ENCODE data around the gene LINGO4.

LINGO4 gene

GRCh38 chr1:151814426-151814825 lies 9.2 kb upstream of the LINGO4 start:
- no peak for DNase-seq
- ATAC-seq: no peak

DNA sequence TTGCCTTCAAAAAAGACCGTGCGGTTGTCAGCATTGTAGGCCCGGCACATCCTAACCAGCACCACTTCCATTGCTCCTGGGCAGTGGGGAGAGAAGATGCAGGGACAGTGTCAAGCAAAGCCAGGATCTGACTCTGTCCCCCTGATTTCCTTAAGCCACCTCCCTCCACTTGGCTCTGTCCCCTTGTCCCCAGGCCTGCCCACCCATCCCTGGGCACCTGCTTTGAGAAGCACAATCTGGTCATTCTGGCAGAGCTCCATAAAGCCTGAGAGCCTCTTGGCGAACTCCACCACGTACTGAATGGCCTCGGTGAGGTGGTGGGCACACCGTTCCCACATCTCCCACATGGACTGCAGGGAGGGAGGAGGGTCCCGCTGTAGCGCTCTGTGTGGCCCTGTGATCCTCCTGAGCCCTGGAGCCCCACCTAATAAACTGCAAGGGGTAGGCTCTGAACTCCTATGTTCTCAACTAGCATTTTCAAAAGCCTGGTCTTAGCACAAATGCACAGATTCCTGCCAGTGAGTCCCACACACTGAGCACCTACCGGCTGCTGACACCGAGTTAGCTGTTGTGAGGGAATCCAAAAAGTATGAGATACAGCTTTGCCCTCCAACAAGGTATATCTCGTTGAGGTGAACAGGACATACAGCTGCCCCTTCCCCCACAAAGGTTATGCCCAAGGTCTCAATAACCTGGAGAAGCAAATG lies 8.2 kb upstream of the LINGO4 start:
- DNase-seq (no peak), ATAC-seq (no peak)

- DNase-seq: no peak
- ATAC-seq: no peak
Measured at GRCh38 chr1:151811181-151811580, 6.0 kb upstream of the LINGO4 start.

GRCh38 chr1:151809985-151810556 lies 4.9 kb upstream of the LINGO4 start:
- no peak for ATAC-seq

DNA sequence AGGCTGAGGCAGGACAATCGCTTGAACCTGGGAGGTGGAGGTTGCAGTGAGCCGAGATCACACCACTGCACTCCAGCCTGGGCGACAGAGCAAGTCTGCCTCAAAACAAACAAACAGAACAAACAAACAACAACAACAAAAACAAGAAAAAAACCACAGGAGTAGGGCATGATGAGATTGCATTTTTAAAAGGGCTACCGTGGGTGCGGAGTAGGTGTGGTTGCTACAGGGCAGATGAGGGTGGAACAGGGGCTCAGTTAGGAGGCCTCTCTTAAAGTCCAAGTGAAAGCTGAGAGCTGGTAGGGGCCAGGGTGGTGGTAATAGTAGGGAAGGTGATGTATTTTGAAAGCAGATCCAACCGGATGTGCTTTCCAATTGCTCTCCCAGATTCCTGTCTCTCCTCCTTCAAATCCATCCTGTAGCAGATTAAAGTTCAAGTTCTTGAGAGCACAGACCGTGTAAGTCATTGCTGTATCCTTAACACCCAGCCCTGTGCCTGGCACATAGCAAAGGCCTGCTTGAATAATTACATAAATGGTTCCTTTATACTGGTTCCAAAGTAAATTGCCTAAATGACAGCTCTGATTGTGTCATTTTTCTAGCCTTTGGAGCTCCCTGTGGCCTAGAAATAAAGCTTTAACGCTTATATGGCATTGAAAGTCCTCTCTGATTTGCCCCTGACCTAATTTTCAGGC lies 4.2 kb upstream of the LINGO4 start:
- no peak for ATAC-seq
- DNase-seq: no peak

More at GRCh38 chr1:151809985-151810556, 4.9 kb upstream of the LINGO4 start:
- DNase-seq: no peak

DNA sequence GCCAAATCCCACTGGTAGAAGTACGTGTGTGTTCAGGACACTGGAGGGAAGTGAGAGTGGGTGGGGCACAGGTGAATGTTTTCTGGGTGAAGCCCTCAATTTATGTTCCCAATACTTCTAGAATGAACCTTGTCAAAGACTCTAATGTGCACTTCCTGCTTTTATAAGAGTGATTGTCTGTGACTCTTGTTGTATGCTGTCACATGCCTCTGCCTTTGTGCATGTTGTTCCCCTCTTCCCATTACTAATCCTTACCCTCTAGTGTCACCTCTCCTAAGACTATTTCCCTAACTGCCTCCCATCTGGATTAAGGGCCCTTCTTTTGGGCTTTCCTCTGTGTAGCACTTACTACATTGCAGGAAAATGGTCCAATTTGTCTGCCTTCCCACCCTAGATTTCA lies 2.5 kb upstream of the LINGO4 start:
- DNase-seq (no peak), ATAC-seq (no peak)

GRCh38 chr1:151807131-151807530 lies 1.9 kb upstream of the LINGO4 start:
- DNase-seq (no peak), ATAC-seq (no peak)

DNA sequence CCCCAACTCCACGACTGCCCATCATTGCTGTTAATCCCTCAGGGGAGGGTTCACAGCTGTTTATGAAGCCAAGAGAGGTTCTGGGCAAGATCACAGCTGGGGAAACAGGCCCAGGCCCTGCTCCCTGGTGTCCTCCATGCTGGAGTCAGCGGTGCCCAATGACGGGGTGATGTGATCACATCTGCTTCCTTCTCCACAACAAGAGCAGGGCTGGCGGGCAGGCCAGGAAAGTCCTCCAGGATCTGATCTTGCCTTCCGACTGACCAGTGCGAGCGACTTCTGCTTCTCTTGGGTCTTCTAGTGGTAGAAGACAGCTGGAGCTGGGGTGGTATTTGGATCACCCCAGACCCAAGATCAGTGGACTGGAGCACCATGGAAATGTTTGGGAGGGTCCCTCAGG lies 951 bp upstream of the LINGO4 start:
- ATAC-seq (no peak), DNase-seq (no peak)

DNA sequence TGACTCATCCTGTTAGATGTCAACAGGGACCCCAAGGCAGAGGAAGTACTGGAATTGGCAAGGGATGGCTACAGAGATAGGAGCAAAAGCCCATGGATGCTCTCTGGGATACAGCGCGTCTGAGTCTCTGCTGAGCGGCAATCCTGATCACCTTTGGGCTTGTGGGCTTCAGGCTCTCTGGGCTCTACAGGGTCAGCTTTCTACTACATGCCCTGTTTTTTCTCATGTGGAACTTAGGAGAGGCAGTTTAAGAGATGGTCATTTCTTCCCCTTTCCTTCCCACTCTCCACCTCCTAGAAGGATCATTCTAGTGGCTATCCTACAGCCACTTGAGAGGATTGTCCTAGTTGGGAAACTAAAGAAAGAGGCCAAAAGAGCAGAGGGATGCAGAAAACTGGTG lies 1.3 kb downstream of the LINGO4 start:
- DNase-seq: no peak

DNA sequence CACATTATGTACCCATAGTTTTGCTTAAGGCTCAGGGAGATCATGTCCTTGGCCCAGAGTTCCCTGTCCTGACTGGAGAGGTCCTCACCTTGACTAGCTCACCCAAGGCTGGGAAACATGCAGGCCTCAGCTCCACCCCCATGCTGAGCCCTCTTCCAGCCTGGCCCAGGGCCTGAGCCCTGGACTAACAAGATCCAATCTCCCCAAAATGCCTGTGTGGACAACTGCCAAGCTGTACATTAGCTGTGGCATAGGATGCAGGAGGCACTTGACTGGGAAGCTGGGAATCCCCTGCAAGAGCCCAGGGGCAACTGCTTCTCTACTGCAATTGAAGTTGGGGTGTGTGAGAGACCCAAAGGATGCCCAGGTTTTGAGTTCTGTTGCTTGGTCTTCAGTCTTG lies 2.1 kb downstream of the LINGO4 start:
- DNase-seq: no peak

More for the DNA sequence above, 1.3 kb downstream of the LINGO4 start:
- no peak for ATAC-seq

DNA sequence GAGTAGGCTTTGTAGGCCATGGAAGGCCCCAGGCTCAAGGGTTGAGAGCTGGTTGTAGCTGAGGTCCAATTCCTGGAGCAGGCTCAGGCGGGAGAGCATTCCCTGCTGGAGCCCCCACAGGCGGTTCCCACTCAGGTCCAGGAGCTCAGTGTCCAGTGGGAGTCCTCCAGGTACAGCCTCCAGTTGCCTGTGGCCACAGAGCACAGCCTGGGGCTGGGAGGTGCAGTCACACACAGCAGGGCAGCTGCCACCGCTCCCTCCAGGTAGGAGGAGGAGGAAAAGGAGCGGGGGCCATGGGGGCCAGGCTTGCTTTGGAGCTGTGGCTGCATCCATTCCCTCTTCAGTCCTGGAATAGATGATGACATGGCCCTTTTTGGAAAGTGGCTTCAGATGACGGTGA lies 2.8 kb downstream of the LINGO4 start:
- no peak for ATAC-seq
- DNase-seq: no peak

More for the DNA sequence above, 2.1 kb downstream of the LINGO4 start:
- ATAC-seq: no peak

GRCh38 chr1:151801846-151802245 lies 3.4 kb downstream of the LINGO4 start:
- ATAC-seq (no peak), DNase-seq (no peak)

GRCh38 chr1:151801310-151801820 lies 3.9 kb downstream of the LINGO4 start:
- DNase-seq: no peak

GRCh38 chr1:151800830-151801229 lies 4.4 kb downstream of the LINGO4 start:
- DNase-seq: no peak
- ATAC-seq: no peak

More at GRCh38 chr1:151801310-151801820, 3.9 kb downstream of the LINGO4 start:
- ATAC-seq: no peak

GRCh38 chr1:151799179-151800022 lies 5.8 kb downstream of the LINGO4 start:
- no peak for ATAC-seq

DNA sequence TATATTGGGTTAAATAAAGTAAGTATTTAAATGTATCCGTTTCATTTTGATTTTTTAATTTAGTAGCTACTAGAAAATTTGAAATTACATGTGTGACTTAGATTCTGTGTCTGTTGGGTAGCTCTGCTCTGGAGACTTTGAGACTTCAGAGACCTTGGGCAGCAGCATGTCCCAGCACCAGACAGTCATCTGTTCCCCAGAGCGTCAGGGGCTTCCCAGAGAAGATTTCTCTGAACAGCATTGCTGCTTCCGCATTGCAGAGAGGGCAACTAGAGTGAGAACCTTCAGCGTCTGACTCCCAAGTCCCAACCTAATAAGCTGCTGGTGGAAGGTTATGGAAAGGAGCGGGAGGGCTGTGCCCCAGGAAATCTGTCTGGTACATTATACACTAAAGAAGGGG lies 6.6 kb downstream of the LINGO4 start:
- ATAC-seq (no peak), DNase-seq (no peak)

More at GRCh38 chr1:151799179-151800022, 5.8 kb downstream of the LINGO4 start:
- no peak for DNase-seq

DNA sequence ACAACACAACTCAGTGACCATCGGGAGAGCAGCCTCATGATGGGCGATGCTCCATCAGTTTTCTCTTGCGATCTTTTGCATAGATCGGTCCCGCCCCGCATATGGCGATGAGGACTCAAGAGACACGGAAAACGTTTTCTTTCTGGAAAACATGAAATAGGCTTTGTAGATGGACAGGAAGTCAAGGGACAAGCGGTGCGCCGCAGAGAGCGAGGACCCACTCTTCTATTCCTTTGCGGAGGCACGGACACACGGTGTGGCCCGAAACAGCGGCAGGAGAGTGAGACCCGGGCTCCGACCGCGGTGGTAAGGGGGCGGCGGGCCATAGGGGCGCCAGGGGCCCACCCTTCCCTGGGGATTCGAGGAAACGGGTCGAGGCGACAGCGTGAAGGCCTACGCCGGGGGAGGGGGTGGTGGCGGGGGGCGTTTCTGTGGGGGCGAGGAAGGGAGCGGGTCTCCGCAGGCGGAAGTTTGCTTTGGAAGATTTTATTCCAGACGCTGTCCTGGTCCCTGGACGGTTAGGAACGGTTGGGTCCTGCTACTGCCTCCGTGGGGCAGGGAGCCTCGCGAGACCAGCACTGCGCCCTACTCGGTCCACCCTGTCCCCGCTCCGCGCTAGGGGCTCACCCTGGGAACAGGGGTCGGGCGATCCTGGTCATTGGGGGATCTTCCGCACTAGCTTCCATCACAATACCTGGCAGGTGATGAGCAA lies 14.1 kb downstream of the LINGO4 start:
- ATAC-seq (no peak), DNase-seq (peak; percentile 21)

DNA sequence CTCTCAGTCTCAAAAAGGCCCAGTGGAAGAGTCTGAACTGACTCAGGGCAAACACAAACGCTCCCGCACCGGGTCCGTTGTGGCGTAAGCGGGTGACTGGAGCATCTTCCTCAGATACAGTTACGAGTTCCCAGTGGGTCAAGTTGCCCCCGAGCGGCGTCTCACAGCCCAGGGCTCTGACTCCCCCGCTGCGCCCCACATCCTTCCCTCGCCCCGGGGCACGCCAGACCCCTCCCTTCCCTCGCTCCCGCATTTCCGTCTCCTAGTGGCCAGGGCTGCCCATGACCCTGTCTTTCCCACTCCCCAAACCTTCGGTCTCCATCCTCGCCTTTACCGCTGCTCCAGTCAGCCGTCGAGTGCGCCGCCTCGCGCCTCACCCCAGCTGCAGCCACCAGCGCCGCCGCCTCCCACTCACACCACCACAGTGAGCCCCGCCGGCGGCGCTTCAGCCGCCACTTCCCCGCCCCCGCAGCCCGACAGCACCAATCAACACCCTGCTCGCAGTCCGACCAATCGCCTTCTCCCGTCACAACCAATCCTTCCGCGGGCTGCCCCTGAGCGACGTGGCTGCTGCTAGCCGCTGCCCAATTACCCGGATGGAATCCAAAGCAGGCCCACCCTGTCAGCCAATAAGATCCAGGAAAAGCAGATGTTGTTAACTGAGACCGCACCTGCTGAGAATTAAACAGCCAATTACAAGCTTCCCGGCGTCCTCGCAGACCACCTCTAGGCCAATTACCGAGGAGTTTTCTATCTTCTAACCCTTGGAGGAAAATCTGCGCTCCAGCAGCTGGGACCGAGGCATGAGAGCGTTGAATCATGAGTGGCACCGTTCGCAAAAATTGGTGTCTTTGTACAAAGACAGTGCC lies 14.9 kb downstream of the LINGO4 start, which contains the start of gene TDRKH:
Gene TDRKH (minus strand): TSS at position 430 of the 869 bp plus-strand sequence. CDS start 7,478 bp downstream, outside the sequence.
- ATAC-seq: peak; percentile 99
- DNase-seq: peak; percentile 98

GRCh38 chr1:151787689-151788088 lies 17.5 kb downstream of the LINGO4 start:
- ATAC-seq: no peak
- DNase-seq: no peak

- DNase-seq: no peak
- ATAC-seq: no peak
Measured at GRCh38 chr1:151783796-151784195, 21.4 kb downstream of the LINGO4 start.
